22Rv1 (cell line): ENCODE measurements around the gene GRIA1.

Experiments used
- H3K27ac ChIP-seq: fragments of 450-650 bp; 2 replicates; pipeline ENCODE4 v1.5.1; 2017
- CTCF ChIP-seq: fragments of 450-650 bp; IDR thresholded peaks from 2 replicates; pipeline ENCODE4 v1.5.1; 2017; ENCODE audit warnings: mild to moderate bottlenecking
- ZFX ChIP-seq: fragments of 450-650 bp; IDR thresholded peaks from 2 replicates; pipeline ENCODE4 v1.6.1; 2017; ENCODE audit warnings: antibody characterized with exemption, borderline replicate concordance

Gene GRIA1

DNA sequence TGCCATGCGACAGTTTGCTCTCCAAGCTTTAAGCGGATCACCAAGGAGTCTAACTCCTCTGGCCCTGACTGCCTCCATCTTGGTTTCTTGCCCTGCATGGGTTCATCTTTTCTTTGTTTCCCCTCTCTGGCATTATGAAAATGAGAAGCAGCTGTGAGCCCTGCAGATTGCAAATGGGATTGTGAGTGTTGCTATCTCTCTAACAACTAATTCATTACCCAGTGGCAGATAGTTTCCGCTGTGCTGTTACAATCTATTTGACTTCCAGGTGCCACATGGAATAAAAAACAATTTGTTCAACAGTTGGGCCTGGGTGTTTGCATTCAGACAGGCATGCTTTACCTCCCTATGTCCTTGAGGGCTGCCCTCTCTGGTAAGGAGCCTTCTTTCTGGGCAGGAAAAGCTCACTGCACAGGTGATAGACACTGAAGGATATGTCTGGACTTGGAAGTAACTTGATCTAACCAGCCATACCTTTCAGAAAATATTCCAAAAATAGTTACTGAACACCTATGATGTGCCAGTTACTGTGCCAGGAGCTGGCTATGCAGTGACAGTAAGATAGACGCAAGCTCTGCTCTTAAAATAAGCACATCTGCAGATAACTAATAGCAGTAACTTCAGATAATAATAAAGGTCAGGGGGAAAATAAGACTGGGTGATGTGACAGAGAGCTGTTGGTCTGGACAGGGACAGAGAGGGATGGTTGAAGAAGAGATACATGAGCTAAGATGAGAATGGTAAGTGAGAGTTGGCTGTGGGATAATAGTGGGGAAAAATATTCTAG, 40.1 kb downstream of the GRIA1 start:
- TF ChIP-seq CTCF (no peak), ZFX (no peak)

GRCh38 chr5:153533546-153533945, 43.1 kb downstream of the GRIA1 start:
- TF ChIP-seq CTCF: no peak
- TF ChIP-seq ZFX: no peak
- H3K27ac ChIP-seq: no peak overlapping the region

More for the DNA sequence above, 40.1 kb downstream of the GRIA1 start:
- H3K27ac ChIP-seq: no peak overlapping the region

DNA sequence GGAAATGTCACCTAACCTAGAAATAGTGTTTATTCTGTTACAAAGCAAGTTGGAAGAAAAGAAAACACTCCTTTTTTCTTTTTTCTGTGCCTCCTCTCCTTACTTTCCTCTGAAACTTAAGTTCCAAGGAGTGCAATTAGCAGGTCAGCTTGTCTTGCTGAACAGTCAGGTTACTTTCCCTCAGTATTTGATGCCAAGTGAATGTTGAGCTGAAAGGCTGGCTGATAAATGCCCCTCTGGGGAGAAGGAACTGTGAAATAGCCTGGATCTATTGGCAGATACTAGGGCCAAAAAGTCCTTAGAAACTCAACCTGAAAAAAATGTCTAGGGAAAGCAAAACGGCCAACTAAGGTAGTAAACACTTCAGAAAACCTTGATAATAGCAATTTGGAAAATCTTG, 43.6 kb downstream of the GRIA1 start:
- H3K27ac ChIP-seq: no peak overlapping the region
- no peak for TF ChIP-seq ZFX
- TF ChIP-seq CTCF: no peak

- no peak overlapping the region for H3K27ac ChIP-seq
- no peak for TF ChIP-seq CTCF
- no peak for TF ChIP-seq ZFX
These were observed 46.7 kb downstream of the GRIA1 start for GRCh38 chr5:153537207-153537606.

- TF ChIP-seq ZFX (no peak), CTCF (no peak)
- H3K27ac ChIP-seq: no peak overlapping the region
These were observed 49.5 kb downstream of the GRIA1 start for GRCh38 chr5:153539983-153540382.

GRCh38 chr5:153542536-153542935, 52.1 kb downstream of the GRIA1 start:
- TF ChIP-seq CTCF (no peak), ZFX (no peak)
- no peak overlapping the region for H3K27ac ChIP-seq

DNA sequence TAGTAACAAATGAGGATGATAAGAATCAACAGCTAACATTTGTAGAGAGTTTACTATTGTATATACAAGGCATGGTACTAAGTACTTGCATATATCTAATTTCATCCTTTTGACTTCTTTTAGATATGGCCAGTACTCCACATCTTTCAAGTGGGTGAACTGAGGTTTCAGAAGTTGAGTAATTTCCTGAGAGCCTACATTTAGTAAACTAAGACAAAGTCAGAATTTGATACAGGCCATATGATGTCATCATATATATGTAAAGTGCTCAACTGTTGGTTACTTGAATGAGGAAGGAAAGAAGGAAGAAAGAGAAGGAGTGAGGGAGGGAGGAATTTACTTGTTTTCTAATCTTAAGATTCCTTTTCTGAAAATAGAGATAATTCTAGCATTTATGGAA, 52.8 kb downstream of the GRIA1 start:
- TF ChIP-seq CTCF (no peak), ZFX (no peak)
- no peak overlapping the region for H3K27ac ChIP-seq
